AG08396 (cell line): ENCODE results near the gene IZUMO1.
A peak's percentile ranks its signal among the peaks of the same experiment; 100 is the strongest.

Source experiments
- DNase-seq: peaks from one replicate; pipeline ENCODE4 v3.0.0; 2012; ENCODE audit warnings: low spot score, mixed read lengths

The IZUMO1 gene

DNA sequence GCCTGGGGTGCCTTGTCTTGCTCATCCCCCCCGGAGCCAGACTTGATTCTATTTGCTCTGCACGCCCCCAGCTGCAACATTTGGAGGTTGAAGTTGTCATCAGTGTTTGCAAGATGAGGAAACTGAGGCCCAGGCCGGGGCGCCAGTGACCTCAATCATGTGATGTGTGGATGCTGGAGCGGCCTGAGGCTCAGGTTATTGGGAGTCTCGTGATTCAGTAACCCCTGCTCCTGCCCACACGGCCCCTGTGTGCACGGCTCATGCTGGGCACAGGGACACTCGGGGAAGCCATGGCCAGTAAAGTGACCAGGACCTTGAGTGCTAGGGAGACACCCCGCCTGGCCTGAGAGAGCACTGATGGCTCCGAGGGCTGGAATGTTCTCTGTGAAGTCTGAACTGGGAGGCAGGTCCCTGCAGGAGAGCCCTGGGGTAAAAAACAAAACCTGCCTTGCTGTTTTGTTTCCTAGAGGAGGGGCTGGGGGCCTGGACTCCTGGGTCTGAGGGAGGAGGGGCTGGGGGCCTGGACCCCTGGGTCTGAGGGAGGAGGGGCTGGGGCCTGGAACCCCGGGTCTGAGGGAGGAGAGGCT, 10.5 kb upstream of the IZUMO1 start:
- no peak for DNase-seq

DNA sequence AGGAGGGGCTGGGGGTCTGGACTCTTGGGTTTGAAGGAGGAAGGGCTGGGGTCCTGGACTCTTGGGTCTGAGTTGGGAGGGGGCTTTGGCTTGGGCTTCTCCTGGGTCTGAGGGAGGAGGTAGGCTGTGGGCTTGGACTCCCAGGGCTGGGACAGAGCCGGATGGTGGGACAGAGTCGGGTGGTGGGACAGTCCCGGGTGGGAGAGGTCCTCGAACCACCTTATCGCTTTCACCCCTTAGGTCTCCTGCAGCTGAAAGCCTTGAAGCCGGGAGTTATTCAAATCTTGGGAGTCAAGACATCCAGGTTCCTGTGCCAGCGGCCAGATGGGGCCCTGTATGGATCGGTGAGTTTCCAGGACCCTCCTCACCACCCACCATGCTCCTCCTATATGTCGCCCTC, 10.0 kb upstream of the IZUMO1 start:
- DNase-seq, result no peak

DNA sequence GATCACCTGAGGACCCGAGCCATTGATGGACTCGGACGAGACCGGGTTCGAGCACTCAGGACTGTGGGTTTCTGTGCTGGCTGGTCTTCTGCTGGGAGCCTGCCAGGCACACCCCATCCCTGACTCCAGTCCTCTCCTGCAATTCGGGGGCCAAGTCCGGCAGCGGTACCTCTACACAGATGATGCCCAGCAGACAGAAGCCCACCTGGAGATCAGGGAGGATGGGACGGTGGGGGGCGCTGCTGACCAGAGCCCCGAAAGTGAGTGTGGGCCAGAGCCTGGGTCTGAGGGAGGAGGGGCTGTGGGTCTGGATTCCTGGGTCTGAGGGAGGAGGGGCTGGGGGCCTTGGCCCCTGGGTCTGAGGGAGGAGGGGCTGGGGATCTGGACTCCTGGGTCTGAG, 9.5 kb upstream of the IZUMO1 start:
- DNase-seq, result no peak

DNA sequence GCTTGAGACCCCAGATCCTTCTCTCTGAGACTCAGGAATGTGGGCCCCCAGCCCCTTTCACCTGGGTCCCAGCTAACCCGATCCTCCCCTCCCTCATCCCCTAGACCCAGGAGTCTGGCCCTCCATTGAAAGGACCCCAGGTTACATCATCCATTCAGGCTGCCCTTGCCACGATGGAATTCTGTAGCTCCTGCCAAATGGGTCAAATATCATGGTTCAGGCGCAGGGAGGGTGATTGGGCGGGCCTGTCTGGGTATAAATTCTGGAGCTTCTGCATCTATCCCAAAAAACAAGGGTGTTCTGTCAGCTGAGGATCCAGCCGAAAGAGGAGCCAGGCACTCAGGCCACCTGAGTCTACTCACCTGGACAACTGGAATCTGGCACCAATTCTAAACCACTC, 9.1 kb upstream of the IZUMO1 start:
- no peak for DNase-seq

DNA sequence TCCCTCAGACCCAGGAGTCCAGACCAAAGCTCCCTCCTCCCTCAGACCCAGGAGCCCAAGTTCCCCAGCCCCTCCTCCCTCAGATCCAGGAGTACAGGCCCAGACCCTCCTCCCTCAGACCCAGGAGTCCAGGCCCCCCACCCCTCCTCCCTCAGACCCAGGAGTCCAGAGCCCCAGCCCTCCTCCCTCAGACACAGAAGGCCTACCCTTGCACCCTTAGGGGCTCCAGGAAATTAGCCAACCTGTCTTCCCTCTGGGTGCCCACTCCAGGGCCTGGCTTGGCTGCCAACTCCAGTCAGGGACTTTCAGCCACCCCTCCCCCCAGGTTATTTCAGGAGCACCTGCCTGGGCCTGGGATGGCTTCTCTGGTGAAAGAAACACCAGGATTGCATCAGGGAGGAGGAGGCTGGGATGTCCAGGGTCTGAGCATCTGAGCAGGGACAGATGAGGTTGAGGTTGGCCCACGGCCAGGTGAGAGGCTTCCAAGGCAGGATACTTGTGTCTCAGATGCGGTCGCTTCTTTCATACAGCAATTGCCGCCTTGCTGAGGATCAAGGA, 8.5 kb upstream of the IZUMO1 start, which contains the start of gene FGF21:
Gene FGF21 (plus strand): TSS at position 441 of the 558 bp plus-strand sequence. CDS start 713 bp downstream, outside the sequence.
- DNase-seq, result no peak

DNA sequence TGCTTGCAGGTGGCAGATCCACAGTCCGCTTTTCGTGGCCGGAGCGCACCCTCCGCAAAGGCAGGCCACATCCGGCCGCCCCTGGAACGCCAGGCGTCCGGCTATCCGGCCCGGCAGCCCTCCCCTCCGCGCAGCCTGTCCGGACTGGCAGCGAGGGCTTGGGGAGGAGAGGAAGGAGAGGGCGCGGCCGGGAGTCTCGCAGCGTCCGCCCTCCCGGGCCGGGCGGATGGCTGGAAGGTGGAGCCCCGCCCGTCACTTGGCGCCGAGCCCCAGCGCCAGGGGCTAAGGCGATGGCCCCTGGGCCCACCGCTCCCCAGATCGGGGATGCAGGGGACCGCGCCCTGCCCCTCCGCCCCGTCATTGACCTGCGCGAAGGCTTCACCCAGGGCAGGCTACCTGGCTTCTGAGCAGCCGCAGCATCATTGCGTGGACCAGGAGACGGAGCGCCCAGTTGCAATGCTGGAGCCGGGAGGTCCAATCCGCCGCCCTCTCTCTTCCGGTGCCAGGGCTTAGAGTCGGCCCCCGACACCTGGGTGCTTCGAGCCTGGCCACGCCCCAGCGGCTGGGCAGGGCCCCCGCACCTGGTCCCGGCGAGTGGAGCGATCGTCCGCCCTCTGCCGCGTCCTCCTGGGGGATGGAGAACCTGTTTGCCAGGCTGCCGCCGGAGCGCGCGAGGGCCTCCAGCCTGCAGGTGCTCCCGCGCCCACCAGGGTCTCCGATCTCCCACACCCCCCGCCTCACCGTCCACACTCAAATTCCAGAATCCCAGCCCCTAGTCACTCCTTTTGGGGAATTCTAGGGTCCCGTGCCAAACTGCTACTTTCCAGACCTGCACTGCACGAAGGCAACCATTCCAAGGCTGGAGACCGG, 6.0 kb upstream of the IZUMO1 start, which contains the start of gene FUT1:
Gene FUT1 (minus strand): TSS at position 146 of the 870 bp plus-strand sequence. CDS start 1,360 bp downstream, outside the sequence.
- DNase-seq, result peak; percentile 66

DNA sequence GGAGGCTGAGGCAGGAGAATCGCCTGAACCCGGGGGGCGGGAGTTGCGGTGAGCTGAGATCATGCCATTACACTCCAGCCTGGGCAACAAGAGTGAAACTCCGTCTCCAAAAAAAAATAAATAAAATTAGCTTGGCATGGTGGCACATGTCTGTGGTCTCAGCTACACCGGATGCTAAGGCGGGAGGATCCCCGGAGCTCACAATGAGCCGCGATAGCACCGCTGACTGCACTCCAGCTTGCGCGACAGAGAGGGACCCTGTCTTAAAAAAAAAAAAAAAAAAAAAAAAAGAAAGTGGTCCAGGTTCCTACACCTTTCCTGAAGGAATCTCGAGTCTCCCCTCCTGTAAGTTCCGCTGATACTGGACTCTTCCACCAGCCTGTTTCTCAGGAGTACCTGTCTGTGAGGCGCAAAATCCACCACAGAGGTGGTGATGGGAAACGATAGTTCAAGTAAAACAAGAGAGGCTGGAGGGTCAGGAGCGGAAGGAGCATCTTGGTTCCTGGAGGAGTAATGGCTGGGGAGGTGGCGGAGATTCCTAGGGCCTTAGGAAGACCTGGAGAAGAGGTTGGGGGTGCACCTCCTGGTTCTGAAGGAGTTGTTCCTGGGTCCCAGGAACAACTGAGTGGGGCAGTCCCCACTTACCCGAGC, 5.3 kb upstream of the IZUMO1 start:
- no peak for DNase-seq

DNA sequence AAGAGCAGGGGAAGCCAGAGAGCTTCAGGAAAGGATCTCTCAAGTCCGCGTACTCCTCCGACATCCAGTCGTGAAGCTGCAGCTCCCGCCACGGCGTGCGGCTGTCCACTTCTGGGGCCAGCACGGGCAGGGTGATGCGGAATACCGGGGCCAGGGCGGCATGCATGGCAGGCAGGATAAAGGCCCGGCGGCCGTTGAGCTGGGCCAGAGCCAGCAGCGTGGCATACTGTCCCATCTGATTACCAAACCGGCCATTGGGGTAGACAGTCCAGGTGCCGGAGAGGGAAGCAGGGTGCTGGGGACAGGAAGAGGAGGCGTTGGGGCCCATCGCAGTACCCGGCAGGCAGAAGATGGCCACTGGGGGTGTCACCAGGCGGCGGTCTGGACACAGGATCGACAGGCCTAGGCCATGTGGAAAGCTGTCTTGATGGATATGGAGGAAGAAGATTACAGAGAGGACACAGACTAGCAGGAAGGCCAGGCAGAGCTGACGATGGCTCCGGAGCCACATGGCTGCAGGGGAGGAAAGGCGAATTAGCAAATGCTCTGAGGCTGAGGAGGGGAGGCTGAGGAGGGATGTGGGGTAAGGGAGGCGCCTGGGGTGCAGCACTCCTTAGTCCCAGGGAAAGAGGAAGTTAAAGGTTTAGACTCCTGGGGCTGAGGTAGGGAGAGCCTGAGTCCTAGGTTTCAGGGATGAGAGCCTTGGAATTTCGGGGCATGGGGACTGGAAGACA, 4.2 kb upstream of the IZUMO1 start:
- DNase-seq, result no peak

DNA sequence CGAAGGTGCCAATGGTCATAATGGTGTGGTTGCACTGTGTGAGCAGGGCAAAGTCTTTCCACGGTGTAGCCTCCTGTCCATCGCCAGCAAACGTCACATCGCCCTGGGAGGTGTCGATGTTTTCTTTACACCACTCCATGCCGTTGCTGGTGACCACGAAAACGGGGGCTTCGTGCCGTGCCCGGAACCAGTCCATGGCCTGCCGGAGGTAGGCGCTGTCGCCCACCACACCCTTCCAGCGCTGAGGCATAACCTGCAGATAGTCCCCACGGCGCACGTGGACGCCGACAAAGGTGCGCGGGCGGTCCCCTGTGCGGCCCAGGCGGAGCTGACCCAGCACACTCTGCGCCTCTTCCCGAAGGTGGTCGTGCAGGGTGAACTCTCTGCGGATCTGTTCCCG, 3.6 kb upstream of the IZUMO1 start:
- no peak for DNase-seq

DNA sequence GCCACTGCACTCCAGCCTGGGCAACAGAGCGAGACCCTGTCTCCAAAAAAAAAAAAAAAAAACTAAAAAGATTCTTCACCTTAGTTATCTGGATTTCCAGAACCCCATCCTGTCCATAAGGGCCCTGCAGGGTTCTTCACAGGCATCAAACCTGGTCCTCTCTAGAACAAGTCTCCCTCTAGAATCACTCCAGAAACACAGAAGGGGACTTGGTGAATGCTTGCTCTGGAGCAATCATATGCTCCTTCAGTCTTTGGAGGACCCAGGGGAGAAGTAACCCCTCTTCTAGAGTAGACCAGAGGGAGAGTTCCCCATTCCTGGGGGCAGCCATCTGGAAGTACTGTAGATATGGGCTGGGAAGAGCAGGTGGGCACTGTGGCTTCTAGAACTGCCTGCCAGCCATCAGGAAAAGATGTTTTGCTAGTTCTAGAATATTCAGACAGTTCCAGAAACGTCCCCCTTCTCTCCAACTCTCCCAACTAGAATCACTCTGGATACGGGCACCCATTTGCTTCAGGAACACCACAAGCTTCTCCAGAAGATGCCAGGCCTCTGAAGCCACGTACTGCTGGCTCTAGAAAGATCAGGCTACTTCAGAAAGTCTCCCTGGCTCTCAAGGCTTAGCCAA, 3.0 kb upstream of the IZUMO1 start:
- DNase-seq, result no peak

DNA sequence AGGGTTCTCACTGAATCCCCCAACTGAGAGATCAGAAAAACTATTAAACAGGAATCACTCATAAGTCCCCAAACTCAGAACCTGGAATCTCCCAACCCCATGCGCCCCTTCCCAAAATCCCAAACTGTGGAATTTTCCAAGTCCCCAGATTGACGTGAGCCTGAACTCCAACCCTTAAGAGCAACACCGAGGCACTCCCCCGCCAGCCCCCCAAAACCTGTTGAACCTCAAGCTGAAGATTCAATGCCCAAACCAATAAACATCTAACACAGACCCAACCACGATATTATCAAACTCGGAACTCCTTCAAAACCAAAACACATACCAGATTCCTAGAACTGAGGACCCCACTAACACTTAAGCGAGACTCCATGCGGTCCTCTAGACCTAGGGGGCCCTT, 599 bp downstream of the IZUMO1 start:
- no peak for DNase-seq

DNA sequence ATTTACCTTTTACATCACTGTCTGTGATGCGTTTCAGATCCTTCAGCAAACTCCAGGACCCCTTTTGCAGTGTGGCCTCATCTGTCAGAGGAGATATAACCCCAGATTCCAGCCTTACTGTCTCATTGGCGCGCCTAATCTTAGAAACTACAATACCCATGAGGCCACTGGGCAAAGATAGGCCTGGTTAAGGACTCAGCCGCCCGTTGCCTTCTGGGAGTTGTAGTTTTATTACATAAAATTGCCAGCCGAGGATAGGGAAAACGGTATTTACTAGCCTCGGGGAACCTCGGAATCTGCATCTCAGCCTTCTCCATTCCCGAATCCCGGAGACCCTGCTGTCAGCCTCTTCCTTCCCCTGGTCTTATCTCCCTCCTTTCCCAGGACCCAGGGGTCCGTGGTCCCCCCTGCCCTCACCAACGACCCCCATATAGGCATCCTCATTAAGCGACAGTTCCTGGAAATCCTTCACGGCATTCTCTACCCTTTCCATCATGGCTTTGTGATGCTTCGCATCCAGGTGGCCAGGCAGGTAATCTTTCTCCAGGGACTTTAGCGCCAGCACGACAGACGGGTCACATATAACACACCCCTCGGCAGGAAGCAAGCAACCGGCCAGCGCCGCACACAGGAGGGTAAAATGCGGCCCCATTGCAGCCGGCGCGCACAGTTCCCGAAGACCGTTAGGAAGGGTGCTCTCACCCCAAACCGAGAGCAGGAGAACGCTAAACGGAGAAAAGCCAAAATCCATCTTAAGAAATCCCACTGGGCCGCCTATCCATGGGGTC, 1.3 kb downstream of the IZUMO1 start:
- peak; percentile 85 for DNase-seq

DNA sequence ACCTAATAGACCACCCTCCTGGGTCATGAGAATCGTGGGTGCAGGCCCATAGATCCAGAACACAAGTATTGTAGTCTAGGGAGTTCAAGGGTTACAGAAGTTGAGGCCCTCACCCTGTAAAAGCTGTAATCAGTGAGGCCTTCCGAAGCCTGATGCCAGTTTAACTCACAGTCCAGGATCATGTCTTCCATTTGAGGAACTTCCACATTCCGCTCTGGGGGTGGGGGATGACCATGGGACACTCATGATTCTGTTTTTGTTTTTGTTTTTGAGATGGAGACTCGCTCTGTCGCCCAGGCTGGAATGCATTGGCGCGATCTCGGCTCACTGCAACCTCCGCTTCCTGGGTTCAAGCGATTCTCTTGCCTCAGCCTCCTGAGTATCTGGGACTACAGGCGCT, 4.6 kb downstream of the IZUMO1 start:
- DNase-seq, result no peak

DNA sequence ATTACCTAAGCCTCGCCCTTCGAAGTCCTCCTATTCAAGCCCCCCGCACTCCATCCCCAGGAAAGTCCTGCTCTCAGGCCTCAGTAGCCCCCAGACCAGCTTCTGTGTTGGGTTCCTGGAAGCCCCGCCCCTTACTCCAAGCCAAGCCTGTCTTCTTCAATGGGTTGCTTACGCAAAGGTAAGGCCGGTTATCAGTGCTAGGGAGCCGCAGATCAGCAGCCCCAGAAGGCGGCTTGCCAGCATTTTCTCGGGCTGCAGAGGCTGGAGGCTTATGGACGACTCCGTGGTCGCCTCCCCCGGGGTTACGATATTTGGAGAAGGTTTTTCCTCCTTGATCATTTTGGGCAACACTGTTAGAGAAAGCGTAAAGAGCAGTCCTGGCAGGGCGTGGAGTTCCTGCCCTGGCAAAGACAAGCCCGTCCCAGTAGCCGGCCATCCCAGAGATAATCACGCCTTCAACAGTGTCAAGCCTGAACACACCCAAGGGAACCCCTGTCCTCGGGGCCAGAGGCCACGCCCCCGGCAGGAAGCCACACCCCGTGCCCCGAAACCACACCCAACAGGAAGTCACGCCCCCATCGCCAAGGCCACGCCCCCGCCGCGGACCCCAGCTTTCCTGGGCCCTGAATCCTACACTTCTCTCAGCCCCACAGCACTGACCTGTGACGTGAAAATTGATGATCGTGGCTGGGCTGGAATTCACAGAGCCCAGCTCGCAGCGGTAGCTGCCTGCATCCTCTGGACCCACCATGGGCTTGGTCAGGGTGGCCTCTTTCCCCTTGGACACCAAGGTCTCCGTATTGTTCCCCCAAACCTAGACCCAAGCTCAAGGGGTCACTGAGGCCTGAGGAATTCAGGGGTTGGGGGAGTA, 5.3 kb downstream of the IZUMO1 start:
- DNase-seq, result no peak

DNA sequence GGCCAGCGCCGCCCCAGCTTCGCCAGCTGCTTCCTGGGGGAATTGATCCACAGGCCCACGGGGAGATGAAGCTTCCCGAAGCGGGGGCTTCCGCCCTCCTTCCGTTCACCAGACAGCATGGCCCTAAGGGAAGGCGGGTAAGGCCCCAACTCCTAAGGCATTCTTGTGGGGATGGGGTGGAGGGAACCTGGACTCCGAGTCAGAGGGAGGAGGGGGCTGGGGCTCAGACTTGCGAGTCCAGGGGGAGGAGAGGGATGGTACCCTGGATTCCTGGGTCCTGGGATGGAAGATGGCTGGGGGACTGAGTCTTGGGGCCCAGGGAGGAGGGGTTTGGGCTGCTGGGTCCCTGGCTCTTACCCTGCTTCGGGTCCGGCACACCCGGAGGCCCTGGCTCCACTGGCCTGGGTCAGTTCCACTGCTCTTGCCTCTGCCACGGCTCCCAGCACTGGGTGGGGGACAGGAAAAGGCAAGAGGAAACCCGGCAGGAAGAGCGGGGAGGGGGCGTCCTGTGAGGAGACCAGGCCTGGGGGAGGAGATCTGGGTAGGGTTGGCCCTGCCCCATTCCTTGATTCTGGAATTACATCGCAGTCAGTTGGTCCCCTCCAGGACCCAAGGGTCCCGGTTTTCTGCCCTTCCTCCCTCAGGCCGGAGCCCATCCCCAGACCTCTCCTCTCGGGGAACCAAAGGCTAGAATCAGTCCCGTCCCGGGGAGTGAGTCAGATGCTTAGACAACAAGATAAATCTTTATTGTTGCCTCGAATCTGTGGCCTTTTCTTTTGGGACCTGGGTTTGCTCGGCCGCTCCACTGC, 6.3 kb downstream of the IZUMO1 start, which contains the start of gene RASIP1:
Gene RASIP1 (minus strand): TSS at position 447 of the 809 bp plus-strand sequence. CDS start 328 bp downstream, at position 119.
- no peak for DNase-seq

DNA sequence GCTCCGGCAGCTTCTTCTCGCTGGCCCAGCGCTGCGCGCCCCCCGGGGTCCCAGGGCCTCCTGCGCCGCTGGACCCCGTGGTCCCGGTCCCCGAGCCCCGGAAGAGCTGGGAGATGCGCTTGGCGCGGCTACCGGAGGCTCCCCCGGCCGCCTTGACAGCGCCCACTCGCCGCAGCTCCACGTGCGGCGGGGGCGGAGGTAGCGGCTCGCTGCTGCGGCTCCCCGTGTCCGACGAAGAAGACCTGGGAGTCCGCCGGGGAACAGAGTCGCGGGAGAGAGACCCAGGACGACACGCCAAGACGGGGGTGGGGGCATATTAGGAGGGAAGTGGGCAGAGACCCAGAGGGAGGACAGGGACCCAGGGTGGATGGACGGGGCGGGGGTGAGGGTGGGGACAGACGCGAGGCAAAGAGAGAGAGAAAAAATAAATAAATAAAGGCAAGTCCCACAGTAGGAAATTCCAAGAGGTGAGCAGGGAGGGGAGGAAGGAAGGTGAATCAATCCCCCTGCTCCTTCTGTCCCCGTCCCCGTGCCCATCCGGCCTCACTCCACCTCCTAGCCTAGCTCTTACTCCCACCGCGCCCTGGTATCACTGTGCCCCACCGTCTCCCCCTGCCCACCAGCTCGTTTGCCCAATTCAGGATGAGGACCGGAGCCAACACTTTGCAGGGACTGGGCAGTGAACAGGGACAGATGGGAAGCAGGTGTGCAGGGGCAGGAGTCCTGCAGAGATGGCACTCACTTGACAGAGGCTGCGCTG, 7.1 kb downstream of the IZUMO1 start:
- DNase-seq, result no peak

DNA sequence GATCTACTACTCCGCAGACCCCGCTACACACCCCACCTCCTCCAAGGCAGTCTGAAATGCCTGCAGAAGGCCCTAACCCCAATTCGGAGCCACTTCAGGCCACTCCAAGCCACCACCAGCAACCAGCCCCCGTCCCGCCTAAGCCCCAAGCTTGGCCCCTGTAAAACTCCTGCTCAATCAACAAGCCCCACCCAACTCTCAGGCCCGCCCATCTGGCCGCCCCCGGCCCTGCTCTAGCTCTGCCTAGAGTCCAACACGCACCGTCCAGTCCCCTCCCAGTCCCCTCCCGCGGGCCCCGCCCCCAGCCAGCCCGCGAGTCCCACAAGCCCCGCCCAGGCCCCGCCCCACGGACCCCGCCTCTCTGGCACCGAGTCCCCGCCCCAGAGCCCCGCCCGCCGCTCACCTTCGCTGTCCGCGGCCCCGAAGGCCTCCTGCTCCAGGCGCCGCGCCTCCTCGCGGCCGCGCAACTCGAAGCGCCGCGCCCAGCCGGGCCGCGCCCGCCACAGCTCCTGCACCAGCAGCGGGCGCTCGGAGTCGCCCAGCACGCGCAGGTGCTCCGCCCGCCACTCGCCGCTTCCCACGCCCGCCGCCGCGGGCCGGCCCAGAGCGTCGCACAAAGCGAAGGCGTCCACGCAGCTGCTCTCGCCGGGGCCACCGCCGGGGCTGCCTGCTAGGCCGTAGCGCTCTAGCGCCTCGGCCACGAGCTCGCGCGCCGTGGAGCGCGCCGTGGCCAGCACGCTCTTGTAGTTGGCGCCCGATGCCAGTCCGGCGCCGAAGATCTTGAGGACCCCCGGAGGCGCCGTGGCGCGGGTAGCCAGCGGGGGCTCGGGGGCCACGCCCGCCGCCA, 7.9 kb downstream of the IZUMO1 start:
- peak; percentile 94 for DNase-seq
